NCI-H748 treated with DMSO at 0.1 percent for 48 hours (cell line): ENCODE results near the gene USHBP1.

ENCODE experiments used
- DNase-seq: peaks from one replicate; lab custom pipeline; 2025; lab: John Stamatoyannopoulos, UW

Gene USHBP1

GRCh38 chr19:17237747-17238706, 26.5 kb downstream of the USHBP1 start:
- no peak for DNase-seq

GRCh38 chr19:17236811-17237543, 27.6 kb downstream of the USHBP1 start:
- DNase-seq, result no peak

- DNase-seq, result peak; percentile 24
Observed at GRCh38 chr19:17235971-17236777, 28.4 kb downstream of the USHBP1 start.

GRCh38 chr19:17235300-17235970, 29.1 kb downstream of the USHBP1 start:
- peak; percentile 24 for DNase-seq

DNA sequence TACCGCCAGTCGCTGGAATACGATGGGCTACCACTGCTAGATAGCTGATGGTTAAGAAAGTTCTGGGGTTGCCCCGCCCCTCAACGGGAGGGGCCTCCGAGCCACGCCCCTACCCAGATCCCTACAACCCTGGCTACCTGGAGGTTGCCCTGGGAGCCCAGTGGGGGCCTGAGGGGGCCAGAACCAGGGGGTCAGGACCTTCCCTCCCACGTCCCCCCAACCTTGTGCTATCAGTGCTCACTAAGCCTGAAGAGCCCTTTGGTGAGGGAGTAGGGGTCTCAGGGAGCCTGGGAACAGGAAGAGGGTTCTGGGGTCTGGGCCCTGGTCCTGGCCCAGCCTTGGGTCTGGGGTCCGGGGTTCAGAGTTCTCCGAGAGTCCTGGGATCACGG, 29.6 kb downstream of the USHBP1 start:
- DNase-seq, result peak; percentile 24

GRCh38 chr19:17232258-17232657, 32.3 kb downstream of the USHBP1 start:
- DNase-seq, result no peak

- no peak for DNase-seq
Observed at GRCh38 chr19:17229890-17230289, 34.7 kb downstream of the USHBP1 start.

DNA sequence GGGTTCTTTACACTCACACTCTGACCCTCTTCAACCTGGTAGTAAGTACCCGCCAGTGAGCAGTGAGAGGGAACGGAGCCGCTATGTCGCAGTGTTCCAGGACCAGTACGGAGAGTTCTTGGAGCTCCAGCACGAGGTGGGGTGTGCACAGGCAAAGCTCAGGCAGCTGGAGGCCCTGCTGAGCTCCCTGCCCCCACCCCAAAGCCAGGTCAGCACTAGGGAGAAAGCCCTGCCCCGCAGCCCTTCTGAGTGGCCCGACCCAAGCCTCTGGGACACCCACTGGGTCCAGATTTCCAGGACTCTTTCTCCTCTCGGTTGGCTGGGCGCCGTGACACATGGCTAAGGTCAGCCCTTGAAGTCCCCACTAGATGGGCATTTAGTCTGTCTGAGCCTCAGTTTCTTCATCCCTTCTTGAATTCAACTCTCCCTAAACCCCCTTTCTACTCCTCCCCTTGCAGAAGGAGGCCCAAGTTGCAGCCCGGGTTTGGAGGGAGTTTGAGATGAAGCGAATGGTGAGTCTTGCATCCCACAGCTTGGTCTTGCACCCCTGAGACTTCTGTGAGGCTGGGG, 36.7 kb downstream of the USHBP1 start:
- DNase-seq, result no peak

GRCh38 chr19:17226002-17226933, 38.3 kb downstream of the USHBP1 start, which contains the start of gene OCEL1:
TSS of gene OCEL1 (plus strand) at chr19:17226226. CDS start at chr19:17226248, 22 bp downstream.
- peak; percentile 84 for DNase-seq

- DNase-seq, result no peak
Observed at GRCh38 chr19:17225053-17225452, 39.5 kb downstream of the USHBP1 start.

GRCh38 chr19:17220207-17220758, 44.3 kb downstream of the USHBP1 start:
- DNase-seq, result no peak

DNA sequence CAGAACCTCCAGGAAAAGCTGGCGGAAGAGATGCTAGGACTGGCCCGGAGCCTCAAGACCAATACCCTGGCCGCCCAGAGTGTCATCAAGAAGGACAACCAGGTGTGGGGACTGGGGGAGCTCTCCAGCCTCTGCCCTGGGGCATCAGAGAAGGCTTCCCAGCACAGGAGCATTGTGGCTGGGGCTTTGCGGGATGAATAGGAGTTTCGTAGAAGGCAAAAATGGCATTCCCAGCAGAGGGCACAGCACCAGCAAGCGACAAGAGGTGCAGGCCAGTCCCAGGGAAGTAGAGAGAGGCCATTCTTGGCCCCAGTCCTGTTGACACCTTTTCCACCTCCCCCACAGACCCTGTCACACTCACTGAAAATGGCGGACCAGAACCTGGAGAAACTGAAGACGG, 45.3 kb downstream of the USHBP1 start:
- no peak for DNase-seq

- no peak for DNase-seq
Observed at GRCh38 chr19:17216058-17216670, 48.4 kb downstream of the USHBP1 start.

GRCh38 chr19:17215127-17215971, 49.2 kb downstream of the USHBP1 start, which contains the start of gene USE1:
TSS of gene USE1 (plus strand) at chr19:17215357. CDS start at chr19:17215406, 49 bp downstream.
- DNase-seq, result peak; percentile 70

DNA sequence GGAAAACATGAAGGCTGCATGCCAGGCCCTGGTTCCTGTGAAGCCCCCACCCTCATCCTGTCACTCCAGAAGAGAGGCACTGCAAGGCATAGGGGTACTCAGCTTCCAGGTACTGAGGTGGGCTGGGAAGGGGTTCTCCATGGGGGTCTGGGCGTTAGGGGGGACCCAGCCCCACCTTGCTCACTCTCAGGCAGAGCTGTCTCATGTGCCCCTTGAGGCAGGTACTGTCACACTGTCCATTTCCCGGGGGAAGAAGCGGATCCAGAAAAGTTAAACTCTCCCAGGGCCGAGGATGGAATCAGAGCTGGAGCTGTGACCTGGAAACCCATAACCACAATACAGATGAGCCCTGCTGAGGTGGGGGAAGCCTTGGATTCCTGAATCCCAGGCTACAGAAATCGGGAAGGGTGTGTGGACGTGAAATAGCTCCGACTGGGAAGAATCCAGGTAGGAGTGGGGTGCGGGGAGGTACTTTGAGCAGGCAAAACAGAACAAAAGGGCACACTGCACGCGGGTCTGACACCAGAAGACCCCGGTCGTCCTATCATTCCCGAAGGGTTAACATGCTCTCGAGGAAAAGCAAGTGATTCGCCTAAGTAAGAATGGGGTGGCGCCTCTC, 49.9 kb downstream of the USHBP1 start:
- DNase-seq, result no peak

GRCh38 chr19:17213334-17213733, 51.2 kb downstream of the USHBP1 start:
- DNase-seq, result no peak

DNA sequence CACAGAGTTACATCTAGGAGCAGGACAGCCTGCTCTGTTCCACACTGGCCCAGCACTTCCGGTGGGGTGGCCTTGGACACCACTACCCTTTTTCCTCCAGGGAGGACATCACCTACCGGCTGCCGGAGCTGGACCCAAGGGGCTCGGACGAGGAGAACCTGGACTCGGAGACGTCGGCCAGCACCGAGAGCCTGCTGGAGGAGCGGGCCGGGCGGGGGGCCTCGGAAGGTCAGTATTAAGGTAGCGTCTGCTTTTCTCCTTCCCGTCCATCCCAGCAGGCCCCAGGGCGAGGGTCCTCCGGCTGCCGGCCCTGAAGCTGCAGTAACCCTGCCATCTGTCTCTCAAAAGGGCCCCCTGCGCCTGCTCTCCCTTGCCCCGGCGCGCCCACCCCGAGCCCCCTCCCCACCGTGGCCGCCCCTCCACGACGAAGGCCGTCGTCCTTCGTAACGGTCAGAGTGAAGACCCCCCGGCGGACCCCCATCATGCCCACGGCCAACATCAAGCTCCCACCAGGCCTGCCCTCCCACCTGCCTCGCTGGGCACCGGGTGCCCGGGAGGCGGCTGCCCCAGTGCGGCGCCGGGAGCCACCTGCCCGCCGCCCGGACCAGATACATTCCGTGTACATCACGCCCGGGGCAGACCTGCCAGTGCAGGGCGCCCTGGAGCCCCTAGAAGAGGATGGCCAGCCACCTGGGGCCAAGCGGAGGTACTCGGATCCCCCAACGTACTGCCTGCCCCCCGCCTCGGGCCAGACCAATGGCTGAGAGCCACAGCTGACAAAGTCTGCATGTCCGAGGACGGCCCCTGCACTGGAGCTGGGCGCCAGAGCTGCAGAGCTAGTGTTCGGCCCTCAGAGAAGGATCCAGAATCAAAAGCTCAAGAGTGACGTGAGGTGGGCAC, 52.7 kb downstream of the USHBP1 start:
- DNase-seq, result no peak
